A549 (cell line): ENCODE data around the gene HOXD10.

Experiments
- FOSB ChIP-seq: fragments of 250-450 bp; sonication (Bioruptor Pico); IDR thresholded peaks from 2 replicates; pipeline ENCODE4 v1.5.0; 2020; ENCODE audit warnings: mild to moderate bottlenecking, moderate library complexity
- GATA3 ChIP-seq: IDR thresholded peaks from 2 replicates; pipeline ENCODE4 v1.6.1; 2012; ENCODE audit warnings: borderline replicate concordance
- HDAC2 ChIP-seq: fragments of 200-600 bp; sonication (generic); IDR thresholded peaks from 2 replicates; pipeline ENCODE4 v1.6.1; 2016
- HOXA7 ChIP-seq: fragments of 250-450 bp; sonication (Bioruptor Pico); IDR thresholded peaks from 2 replicates; pipeline ENCODE4 v1.5.0; 2020; ENCODE audit warnings: mild to moderate bottlenecking, moderate library complexity
- MAFK ChIP-seq: fragments of 450-650 bp; IDR thresholded peaks from 2 replicates; pipeline ENCODE4 v1.6.1; 2014; ENCODE audit not compliant: partially characterized antibody
- MYC ChIP-seq: IDR thresholded peaks from 2 replicates; pipeline ENCODE4 v1.6.1; 2012; ENCODE audit warnings: mild to moderate bottlenecking, inconsistent platforms, low read length, improper control_type of control experiment, borderline replicate concordance
- POLR2A ChIP-seq: IDR thresholded peaks from 2 replicates; pipeline ENCODE4 v1.6.1; 2012; ENCODE audit warnings: mild to moderate bottlenecking, low read length
- RCOR1 ChIP-seq: fragments of 150-350 bp; IDR thresholded peaks from 2 replicates; pipeline ENCODE4 v1.6.1; 2014; ENCODE audit warnings: antibody characterized with exemption, low read length, low read depth
- RFX5 ChIP-seq: fragments of 450-650 bp; IDR thresholded peaks from 2 replicates; pipeline ENCODE4 v1.7.1; 2014; ENCODE audit warnings: antibody characterized with exemption, mild to moderate bottlenecking, moderate library complexity
- TP53 ChIP-seq: fragments of 250-450 bp; sonication (Bioruptor Pico); IDR thresholded peaks from 2 replicates; pipeline ENCODE4 v1.5.0; 2021; ENCODE audit warnings: mild to moderate bottlenecking, moderate library complexity
- TF ChIP-seq, protein P1 (sequence below): fragments of >200 bp; sonication (Bioruptor Twin); formaldehyde crosslinking; IDR thresholded peaks from 3 replicates; pipeline ENCODE4 v1.5.1; 2016
- TF ChIP-seq, protein P2 (sequence below): IDR thresholded peaks from 2 replicates; pipeline ENCODE4 v1.6.1; 2012

DNA sequence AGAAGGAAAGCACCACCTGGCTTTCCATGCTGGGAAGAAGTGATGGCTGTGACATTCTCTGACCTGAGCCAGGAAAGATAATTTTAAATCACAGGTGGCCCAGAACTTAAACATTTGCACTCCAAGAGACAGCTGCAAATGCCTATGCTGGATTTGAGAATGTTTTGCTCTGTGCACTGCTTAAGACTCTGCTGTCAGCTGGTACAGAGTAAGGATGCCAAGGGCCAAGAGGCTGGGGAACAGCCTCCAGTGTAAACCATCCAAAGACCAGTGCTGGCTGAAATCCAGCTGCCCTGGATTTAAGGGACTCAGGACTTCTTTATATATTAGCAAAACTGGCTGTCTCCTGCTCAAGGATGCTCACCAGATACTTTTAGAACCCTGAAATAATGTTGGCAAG lies 16.8 kb downstream of the HOXD10 start:
- TF ChIP-seq, protein P1, sequence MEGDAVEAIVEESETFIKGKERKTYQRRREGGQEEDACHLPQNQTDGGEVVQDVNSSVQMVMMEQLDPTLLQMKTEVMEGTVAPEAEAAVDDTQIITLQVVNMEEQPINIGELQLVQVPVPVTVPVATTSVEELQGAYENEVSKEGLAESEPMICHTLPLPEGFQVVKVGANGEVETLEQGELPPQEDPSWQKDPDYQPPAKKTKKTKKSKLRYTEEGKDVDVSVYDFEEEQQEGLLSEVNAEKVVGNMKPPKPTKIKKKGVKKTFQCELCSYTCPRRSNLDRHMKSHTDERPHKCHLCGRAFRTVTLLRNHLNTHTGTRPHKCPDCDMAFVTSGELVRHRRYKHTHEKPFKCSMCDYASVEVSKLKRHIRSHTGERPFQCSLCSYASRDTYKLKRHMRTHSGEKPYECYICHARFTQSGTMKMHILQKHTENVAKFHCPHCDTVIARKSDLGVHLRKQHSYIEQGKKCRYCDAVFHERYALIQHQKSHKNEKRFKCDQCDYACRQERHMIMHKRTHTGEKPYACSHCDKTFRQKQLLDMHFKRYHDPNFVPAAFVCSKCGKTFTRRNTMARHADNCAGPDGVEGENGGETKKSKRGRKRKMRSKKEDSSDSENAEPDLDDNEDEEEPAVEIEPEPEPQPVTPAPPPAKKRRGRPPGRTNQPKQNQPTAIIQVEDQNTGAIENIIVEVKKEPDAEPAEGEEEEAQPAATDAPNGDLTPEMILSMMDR: no peak
- no peak for TF ChIP-seq HDAC2
- no peak for TF ChIP-seq MAFK
- no peak for TF ChIP-seq TP53 (CRISPR knock-in tag)
- no peak for TF ChIP-seq POLR2A
- no peak for TF ChIP-seq RFX5
- TF ChIP-seq, protein P2, sequence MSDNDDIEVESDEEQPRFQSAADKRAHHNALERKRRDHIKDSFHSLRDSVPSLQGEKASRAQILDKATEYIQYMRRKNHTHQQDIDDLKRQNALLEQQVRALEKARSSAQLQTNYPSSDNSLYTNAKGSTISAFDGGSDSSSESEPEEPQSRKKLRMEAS: no peak
- no peak for TF ChIP-seq MYC
- TF ChIP-seq HOXA7: no peak
- TF ChIP-seq GATA3: no peak
- no peak for TF ChIP-seq RCOR1
- no peak for TF ChIP-seq FOSB (CRISPR knock-in tag)
